A549 treated with CpdA at 1 μM for 4 hours (cell line): ENCODE results near the gene CHRNB2. TPM values are rescaled to one million over a fixed set of nuclear protein-coding genes. Genes with fewer than 3 reads are reported as not detected.

Experiments used
- total RNA-seq: library from RNA; stranded (reverse); fragments of 200-300 nt; extraction: Qiagen RNA extraction; gene quantifications from 5 replicates; pipeline ENCODE4 v1.2.3, GENCODE V29; 2022; ENCODE audit warnings: low read depth

The CHRNB2 gene
- total RNA-seq: 0.34 to 0.58 TPM (median 0.38 TPM) in 5 replicates

DNA sequence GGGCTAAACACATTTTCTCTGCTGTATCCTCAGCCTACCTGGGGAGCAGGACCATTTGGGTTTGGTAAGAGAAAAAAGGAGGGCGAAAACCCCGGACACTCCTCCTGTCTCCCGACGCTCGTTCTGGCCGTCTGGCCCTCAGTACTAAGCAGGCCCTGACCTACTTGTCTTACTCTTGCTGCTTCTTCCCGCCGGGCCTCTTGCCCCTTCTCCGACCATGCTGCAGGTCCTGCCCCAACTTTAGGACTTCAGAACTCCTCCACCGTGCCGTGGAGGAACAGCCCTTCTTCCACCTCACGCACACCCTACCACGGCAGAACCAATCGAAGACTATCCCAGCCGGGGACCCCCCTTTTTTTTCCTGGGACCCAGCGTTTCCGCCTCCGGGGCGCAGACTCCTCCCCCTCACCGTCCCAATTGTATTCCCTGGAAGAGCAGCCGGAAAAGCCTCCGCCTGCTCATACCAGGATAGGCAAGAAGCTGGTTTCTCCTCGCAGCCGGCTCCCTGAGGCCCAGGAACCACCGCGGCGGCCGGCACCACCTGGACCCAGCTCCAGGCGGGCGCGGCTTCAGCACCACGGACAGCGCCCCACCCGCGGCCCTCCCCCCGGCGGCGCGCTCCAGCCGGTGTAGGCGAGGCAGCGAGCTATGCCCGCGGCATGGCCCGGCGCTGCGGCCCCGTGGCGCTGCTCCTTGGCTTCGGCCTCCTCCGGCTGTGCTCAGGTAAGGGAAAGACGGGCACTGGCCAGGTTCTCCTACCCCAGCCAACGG lies at the start of gene CHRNB2:
CHRNB2 (plus strand) TSS at position 393 of the 771 bp plus-strand sequence; CDS start at position 660, 267 bp downstream.

GRCh38 chr1:154557939-154558719 lies 9.4 kb upstream of the CHRNB2 start, which contains the start of gene UBE2Q1:
Gene UBE2Q1, minus strand, starts transcription at chr1:154558662. Its CDS starts 109 bp downstream, at chr1:154558553.

DNA sequence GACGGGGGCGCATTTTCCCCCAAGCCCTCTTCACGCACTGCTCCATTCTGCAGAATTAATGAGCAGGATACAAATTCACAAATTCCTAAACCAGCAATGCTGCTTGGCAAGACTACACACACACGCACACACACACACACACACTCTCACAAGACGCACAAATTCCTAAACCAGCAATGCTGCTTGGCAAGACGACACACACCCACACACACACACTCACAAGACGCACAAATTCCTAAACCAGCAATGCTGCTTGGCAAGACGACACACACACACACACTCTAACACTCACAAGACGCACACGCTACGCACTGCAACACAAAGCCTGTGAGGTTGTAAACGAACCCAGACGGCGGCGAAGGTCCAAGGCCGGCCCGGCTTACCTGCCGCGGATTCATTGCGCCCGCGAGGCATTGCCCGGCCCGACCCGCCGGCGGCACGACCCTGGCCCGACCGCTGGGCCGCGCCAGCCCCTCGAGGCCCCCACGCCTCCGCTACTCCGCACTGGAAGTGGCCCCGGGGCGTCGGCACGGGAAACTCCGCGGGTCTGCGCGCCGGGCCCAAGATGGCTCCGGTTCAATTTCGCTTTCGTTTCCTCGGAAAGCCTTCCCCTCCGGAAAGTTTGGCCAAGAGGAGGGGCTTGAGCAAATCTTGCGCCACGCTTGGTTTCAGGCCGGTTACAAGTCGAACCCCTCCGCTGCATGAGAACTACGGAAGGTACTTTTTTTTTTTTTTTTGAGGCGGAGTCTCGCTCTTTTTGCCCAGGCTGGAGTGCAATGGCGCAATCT lies 40.2 kb downstream of the CHRNB2 start, which contains the start of gene ADAR:
ADAR (minus strand) TSS at position 578 of the 788 bp plus-strand sequence; CDS start at position 398, 180 bp downstream.

Other genes starting within 250 kb of the CHRNB2 start
- gene AQP10, start 246.7 kb upstream of the CHRNB2 start, total RNA-seq: not detected in 5 replicates
- 22.0 to 38.9 TPM (median 31.0 TPM) in 5 replicates for gene ATP8B2, start 242.3 kb upstream of the CHRNB2 start, total RNA-seq
- gene IL6R, start 162.4 kb upstream of the CHRNB2 start, total RNA-seq: 10.1 to 13.8 TPM (median 11.3 TPM) in 5 replicates
- 0.07 TPM in 1 of 5 replicates, not detected in the others for gene TDRD10, start 65.6 kb upstream of the CHRNB2 start, total RNA-seq
- gene SHE, start 65.4 kb upstream of the CHRNB2 start, total RNA-seq: 0.02 to 0.07 TPM (median 0.03 TPM) in 5 replicates
- gene UBE2Q1, start 9.1 kb upstream of the CHRNB2 start, total RNA-seq: 57.3 to 68.4 TPM (median 63.4 TPM) in 5 replicates
- 69.1 to 84.1 TPM (median 78.8 TPM) in 5 replicates for gene ADAR, start 40.4 kb downstream of the CHRNB2 start, total RNA-seq